Mesodermal cell (in vitro differentiated cells): ENCODE results near the gene RNF212B.
"Not testable (repeated sequence)": the region's sequence is repeated elsewhere in the genome, so short reads cannot be mapped to it uniquely, and the experiment has no call there.

Experiments used
- H3K27ac ChIP-seq: 2 replicates; pipeline ENCODE4 v1.7.0; 2013; ENCODE audit warnings: mild to moderate bottlenecking, low read depth, low read length, moderate library complexity; ENCODE audit not compliant: severe bottlenecking
- H3K36me3 ChIP-seq: 2 replicates; pipeline ENCODE4 v1.7.1; 2013; ENCODE audit warnings: mild to moderate bottlenecking, low read length, moderate library complexity; ENCODE audit not compliant: control insufficient read depth, insufficient read depth
- H3K4me1 ChIP-seq: one replicate; pipeline ENCODE4 v1.7.1; 2013; ENCODE audit warnings: mild to moderate bottlenecking, low read length; ENCODE audit not compliant: insufficient read depth, control insufficient read depth, poor library complexity, severe bottlenecking
- H3K4me3 ChIP-seq: 2 replicates; pipeline ENCODE4 v1.7.0; 2013; ENCODE audit warnings: low read length, control low read depth, mild to moderate bottlenecking; ENCODE audit not compliant: insufficient read depth, poor library complexity, severe bottlenecking; ENCODE audit errors: extremely low read depth
- H3K9me3 ChIP-seq: 2 replicates; pipeline ENCODE4 v1.7.1; 2013; ENCODE audit warnings: mild to moderate bottlenecking, low read length, moderate library complexity; ENCODE audit not compliant: control insufficient read depth
- WGBS, 2 experiments: methylation state at CpG; one replicate each; pipeline ENCODE4 v1.1.5; 2013; ENCODE audit warnings: missing lambda C conversion rate in 2 of 2; ENCODE audit not compliant: insufficient coverage in 2 of 2; 5-methylcytosine and 5-hydroxymethylcytosine counted together

The RNF212B gene

DNA sequence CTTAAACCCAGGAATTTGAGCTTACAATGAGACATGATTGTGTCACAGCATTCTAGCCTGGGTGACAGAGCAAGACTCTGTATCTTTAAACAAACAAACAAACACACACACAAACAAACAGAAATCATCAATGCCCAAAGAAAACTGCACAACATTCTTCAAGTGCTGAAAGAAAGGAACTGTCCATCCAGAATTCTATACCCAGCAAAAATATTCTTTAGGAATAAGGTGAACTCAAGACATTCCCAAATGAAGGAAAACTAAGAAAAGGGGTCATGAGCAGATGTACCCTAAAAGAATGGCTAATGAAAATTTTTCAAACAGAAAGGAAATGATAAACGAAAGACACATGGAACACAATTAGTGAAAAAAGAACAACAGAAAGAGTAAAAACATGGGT lies 22.3 kb upstream of the RNF212B start:
- 100% methylated on average over 1 of the region's 1 CpG; no CpG with 5 or more reads in 1 of the 2 experiments for WGBS, 2 experiments
- no peak overlapping the region for H3K27ac ChIP-seq
- no peak overlapping the region for H3K4me3 ChIP-seq
- no peaks in the 10 kb centered on the region for H3K4me1 ChIP-seq
- H3K9me3 ChIP-seq = peaks cover 6% of the 10 kb centered on the region
- no peaks in the 10 kb centered on the region for H3K36me3 ChIP-seq

DNA sequence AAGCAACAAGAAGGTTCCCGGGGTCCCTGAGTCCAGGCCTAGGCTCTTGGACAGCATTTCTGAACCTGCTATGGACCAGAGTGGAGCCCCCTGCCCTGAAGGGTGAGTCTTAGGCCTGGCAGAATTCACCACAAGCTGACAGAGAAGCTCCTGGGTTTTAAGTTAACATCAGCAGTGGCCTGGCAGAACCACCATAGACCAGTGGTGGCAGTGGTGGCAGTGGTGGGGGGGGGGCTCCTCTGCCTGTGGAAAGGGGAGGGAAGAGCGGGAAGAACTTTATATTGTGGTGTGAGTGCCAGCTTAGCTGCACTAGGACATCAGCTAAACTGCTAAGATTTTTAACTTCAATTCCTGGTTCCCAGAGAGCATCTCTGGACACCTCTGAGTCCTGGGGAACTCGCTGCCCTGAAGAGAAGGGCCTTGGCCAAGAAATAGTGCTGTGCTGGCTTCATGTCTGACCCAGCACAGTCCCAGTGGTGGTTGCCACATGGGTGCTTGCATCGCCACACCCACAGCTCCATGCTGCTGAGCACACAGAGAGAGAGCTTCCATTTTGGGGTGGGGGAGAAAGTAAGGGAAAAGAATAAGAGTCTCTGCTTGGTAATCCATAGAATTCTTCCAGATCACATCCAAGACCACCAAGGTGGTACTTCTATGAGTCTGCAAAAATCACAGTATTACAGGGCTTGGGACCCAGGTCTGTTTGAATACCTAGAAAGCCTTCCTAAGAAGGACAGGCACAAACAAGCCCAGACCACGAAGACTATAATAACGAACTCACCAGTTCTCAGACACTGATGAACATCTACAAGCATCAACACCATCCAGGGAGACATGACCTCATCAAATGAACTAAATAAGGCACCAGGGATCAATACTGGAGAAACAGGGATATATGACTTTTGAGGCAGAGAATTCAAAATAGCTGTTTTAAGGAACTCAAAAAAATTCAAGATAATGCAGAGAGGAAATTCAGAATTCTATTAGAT lies 20.4 kb upstream of the RNF212B start:
- Histone ChIP-seq H3K9me3 (peaks cover 6% of the 10 kb centered on the region), H3K27ac (no peak overlapping the region), H3K4me1 (no peaks in the 10 kb centered on the region), H3K4me3 (no peak overlapping the region), H3K36me3 (no peaks in the 10 kb centered on the region)
- WGBS, 2 experiments = 91 to 100% methylated on average over 2 to 4 of the region's 6 CpGs

DNA sequence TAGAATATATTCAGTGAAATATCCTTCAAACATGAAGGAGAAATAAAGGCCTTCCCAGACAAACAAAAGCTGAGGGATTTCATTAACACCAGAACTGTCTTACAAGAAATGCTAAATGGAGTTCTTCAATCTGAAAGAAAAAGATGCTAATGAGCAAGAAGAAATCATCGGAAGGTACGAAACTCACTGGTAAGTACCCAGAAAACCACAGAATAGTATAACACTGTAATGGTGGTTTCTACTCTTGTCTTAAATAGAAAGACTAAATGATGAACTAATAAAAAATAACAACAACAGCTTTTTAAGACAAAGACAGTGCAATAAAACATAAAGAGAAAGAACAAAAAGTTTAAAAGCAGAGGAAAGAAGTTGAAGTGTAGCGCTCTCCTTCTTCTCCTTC lies 18.7 kb upstream of the RNF212B start:
- WGBS, 2 experiments = 100% methylated on average over 1 of the region's 3 CpGs
- no peaks in the 10 kb centered on the region for H3K36me3 ChIP-seq
- no peak overlapping the region for H3K27ac ChIP-seq
- no peaks in the 10 kb centered on the region for H3K4me1 ChIP-seq
- peaks cover 6% of the 10 kb centered on the region for H3K9me3 ChIP-seq
- no peak overlapping the region for H3K4me3 ChIP-seq

DNA sequence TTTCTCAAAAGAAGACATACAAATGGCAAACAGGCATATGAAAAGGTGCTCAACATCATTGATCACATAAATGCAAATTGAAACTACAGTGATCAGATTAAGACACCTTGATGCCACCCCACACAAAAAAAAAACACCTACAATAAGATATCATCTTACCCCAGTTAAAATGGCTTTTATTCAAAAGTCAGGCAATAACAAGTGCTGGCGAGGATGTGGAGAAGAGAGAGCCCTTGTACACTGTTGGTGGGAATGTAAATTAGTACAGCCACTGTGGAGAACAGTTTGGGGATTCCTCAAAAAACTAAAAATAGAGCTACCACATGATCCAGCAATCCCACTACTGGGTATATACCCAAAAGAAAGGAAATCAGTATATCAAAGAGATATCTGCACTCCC lies 12.8 kb upstream of the RNF212B start:
- not testable (repeated sequence) for H3K4me1 ChIP-seq, H3K27ac ChIP-seq, H3K4me3 ChIP-seq, H3K36me3 ChIP-seq, H3K9me3 ChIP-seq
- WGBS, 2 experiments = no CpG with 5 or more reads among the region's 1 CpG

DNA sequence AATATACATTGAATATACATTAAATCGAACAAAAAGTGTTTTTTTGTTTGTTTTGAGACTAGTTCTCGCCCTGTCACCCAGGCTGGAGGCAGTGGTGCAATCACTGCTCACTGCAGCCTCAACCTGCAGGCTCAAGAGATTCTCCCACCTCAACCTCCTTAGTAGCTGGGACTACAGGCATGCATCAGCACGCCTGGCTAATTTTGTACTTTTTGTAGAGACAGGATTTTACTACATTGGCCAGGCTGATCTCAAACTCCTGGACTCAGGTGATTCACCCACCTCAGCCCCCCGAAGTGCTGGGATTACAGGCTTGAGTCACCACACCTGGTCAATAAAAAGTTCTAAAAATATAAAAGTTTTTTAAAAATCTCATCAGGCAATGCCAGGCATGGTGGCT lies 10.2 kb upstream of the RNF212B start:
- Histone ChIP-seq H3K27ac (no peak overlapping the region), H3K4me1 (no peaks in the 10 kb centered on the region), H3K4me3 (no peak overlapping the region), H3K9me3 (no peaks in the 10 kb centered on the region), H3K36me3 (no peaks in the 10 kb centered on the region)
- WGBS, 2 experiments = 83 to 90% methylated on average over 1 to 2 of the region's 4 CpGs

DNA sequence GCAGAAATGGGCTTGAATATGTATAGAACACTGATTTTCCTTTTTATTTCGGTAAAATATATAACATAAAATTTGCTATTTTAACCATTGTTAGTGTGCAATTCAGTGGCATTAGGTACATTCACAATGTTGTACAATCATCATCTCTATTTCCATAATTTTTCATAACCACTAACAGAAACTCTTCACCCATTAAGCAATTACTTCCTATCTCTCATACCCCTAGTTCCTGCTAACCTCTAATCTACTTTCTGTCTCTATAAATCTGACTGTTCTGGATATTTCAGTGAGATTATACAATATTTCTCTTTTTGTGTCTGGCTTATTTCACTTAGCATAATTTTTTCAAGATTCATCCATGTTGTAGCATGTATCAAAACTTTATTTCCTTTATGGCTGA lies 8.9 kb upstream of the RNF212B start:
- Histone ChIP-seq H3K27ac (no peak overlapping the region), H3K4me3 (no peak overlapping the region), H3K4me1 (no peaks in the 10 kb centered on the region), H3K9me3 (no peaks in the 10 kb centered on the region), H3K36me3 (no peaks in the 10 kb centered on the region)
- no CpG with 5 or more reads among the region's 1 CpG for WGBS, 2 experiments

DNA sequence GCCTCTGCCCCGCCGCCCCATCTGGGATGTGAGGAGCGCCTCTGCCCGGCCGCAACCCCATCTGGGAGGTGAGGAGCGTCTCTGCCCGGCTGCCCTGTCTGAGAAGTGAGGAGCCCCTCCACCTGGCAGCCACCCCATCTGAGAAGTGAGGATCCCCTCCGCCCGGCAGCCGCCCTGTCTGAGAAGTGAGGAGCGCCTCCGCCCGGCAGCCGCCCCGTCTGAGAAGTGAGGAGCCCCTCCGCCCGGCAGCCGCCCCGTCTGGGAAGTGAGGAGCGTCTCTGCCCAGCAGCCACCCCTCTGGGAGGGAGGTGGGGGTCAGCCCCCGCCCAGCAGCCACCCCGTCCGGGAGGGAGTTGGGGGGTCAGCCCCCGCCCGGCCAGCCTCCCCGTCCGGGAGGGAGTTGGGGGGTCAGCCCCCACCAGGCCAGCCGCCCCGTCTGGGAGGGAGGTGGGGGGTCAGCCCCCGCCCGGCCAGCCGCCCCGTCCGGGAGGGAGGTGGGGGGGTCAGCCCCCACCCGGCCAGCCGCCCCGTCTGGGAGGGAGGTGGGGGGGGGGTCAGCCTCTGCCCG lies 5.4 kb upstream of the RNF212B start:
- H3K4me1 ChIP-seq, H3K9me3 ChIP-seq, H3K36me3 ChIP-seq, H3K4me3 ChIP-seq, H3K27ac ChIP-seq: not testable (repeated sequence)
- 86 to 98% methylated on average over 11 to 12 of the region's 38 CpGs for WGBS, 2 experiments

DNA sequence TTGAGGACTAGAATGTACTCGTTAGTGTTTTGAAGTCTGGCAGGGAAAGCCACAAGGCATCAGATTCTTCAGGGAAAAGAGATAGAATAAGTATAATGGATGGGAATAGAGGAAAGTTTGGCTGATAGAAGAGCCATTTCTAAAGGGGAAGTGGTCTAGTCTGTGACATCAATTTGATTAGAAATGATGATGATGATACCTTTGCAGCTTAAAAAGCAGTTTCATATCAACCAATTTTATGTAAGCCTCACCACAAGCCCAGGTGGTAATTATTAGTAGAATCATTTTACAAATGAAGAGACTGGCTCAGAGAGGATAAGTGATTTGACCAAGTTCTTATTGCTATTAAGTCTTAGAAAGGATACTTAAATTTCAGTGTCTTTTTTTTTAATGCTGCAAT lies 2.9 kb downstream of the RNF212B start:
- Histone ChIP-seq H3K4me3 (no peak overlapping the region), H3K4me1 (no peaks in the 10 kb centered on the region), H3K9me3 (no peaks in the 10 kb centered on the region), H3K27ac (no peak overlapping the region), H3K36me3 (no peaks in the 10 kb centered on the region)
- 88% methylated on average over 1 of the region's 1 CpG; no CpG with 5 or more reads in 1 of the 2 experiments for WGBS, 2 experiments

DNA sequence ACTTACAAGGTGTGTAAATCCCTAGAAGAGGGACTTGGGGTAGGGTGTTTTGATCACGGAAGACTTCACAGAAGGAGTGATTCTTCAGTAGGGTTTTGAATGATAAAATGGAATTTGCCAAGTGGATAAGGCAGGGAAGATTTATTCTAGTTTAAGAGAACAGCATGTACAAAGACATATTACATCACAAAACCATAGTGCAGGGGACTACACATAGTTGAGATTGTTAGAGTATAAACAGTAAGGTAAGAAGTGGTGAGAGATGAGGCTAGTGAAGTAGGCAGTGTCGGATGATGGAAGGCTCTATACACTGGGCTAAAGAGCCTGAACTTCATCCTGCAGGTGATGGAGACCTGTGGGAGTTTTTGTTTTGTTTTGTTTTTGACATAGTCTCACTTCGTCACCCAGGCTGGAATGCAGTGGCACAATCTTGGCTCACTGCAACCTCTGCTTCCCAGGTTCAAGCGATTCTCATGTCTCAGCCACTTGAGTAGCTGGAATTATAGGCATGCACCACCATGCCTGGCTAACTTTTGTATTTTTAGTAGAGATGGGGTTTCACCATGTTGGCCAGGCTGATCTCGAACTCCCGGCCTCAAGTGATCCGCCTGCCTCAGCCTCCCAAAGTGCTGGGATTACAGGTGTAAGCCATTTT lies 3.5 kb downstream of the RNF212B start:
- H3K27ac ChIP-seq, H3K9me3 ChIP-seq, H3K4me3 ChIP-seq, H3K36me3 ChIP-seq, H3K4me1 ChIP-seq: not testable (repeated sequence)
- 90 to 95% methylated on average over 7 of the region's 7 CpGs for WGBS, 2 experiments

DNA sequence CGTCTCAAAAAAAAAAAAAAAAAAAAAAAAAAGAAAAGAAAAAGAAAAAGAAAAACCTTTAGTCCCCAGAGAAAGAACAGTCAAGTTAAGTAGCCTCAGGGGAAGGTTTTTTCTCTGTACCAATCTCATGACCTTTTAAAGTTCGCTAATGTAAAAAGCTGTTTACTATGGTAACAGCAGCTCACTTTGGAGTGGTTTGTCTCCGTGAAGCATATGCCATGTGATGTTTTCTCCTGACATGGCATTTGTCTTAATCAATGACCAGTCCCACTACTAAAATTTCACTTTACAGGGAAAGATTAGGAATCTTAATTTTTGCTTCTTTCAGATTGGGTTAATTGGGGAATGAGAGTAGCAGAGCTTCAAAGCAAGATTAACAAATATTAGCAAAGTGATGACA lies 4.3 kb downstream of the RNF212B start:
- Histone ChIP-seq H3K9me3 (no peaks in the 10 kb centered on the region), H3K4me3 (no peak overlapping the region), H3K27ac (no peak overlapping the region), H3K4me1 (no peaks in the 10 kb centered on the region), H3K36me3 (no peaks in the 10 kb centered on the region)
- 90% methylated on average over 2 of the region's 3 CpGs; no CpG with 5 or more reads in 1 of the 2 experiments for WGBS, 2 experiments
